B cell (primary cell): Measurements from ENCODE around the gene NADK2.

Source experiments
- CTCF ChIP-seq: fragments of 200-600 bp; IDR thresholded peaks from one replicate; pipeline ENCODE4 v1.8.0; 2022; ENCODE audit warnings: antibody characterized with exemption, mild to moderate bottlenecking
- EZH2 ChIP-seq: IDR thresholded peaks from 2 replicates; pipeline ENCODE4 v1.6.1; 2012; ENCODE audit warnings: borderline replicate concordance, low read depth, mild to moderate bottlenecking, moderate library complexity, low read length; ENCODE audit not compliant: insufficient read depth, poor library complexity, severe bottlenecking

GRCh38 chr5:36178524-36178890, 63.2 kb downstream of the NADK2 start:
- TF ChIP-seq CTCF (no peak), EZH2 (no peak)
